EH (cell line): Measurements from ENCODE around the gene KRT14.
"Not testable (repeated sequence)": the region's sequence is repeated elsewhere in the genome, so short reads cannot be mapped to it uniquely, and the experiment has no call there.

Experiments used
- DNase-seq: peaks from one replicate; pipeline ENCODE4 v3.0.0-alpha.2; 2015; ENCODE audit warnings: low read depth

Gene KRT14

GRCh38 chr17:41578971-41579370, 7.7 kb downstream of the KRT14 start:
- no peak for DNase-seq

GRCh38 chr17:41578538-41578937, 8.2 kb downstream of the KRT14 start:
- DNase-seq = no peak

GRCh38 chr17:41576740-41577139, 10.0 kb downstream of the KRT14 start:
- not testable (repeated sequence) for DNase-seq

- DNase-seq = no peak
Observed at GRCh38 chr17:41575336-41575735, 11.4 kb downstream of the KRT14 start.

- no peak for DNase-seq
Observed at GRCh38 chr17:41571561-41572434, 14.9 kb downstream of the KRT14 start, which contains the start of gene KRT9. TSS of gene KRT9 (minus strand) at chr17:41572059. CDS start at chr17:41571992, 67 bp downstream.

GRCh38 chr17:41567317-41567716, 19.4 kb downstream of the KRT14 start:
- no peak for DNase-seq

GRCh38 chr17:41565338-41565737, 21.4 kb downstream of the KRT14 start:
- no peak for DNase-seq

GRCh38 chr17:41563607-41564170, 23.0 kb downstream of the KRT14 start:
- DNase-seq = no peak

- no peak for DNase-seq
Observed at GRCh38 chr17:41561554-41561953, 25.1 kb downstream of the KRT14 start.

- DNase-seq = peak; percentile 51
Observed at GRCh38 chr17:41559548-41559947, 27.1 kb downstream of the KRT14 start.

- no peak for DNase-seq
Observed at GRCh38 chr17:41556931-41557330, 29.8 kb downstream of the KRT14 start.

GRCh38 chr17:41556306-41556705, 30.4 kb downstream of the KRT14 start:
- no peak for DNase-seq

- DNase-seq = peak; percentile 55
Observed at GRCh38 chr17:41555105-41555887, 31.4 kb downstream of the KRT14 start.

GRCh38 chr17:41553987-41554680, 32.6 kb downstream of the KRT14 start:
- no peak for DNase-seq

GRCh38 chr17:41553176-41553575, 33.5 kb downstream of the KRT14 start:
- DNase-seq = peak; percentile 13

- DNase-seq = no peak
Observed at GRCh38 chr17:41552455-41552854, 34.2 kb downstream of the KRT14 start.

GRCh38 chr17:41551365-41551764, 35.3 kb downstream of the KRT14 start:
- peak; percentile 47 for DNase-seq

GRCh38 chr17:41549596-41550039, 37.1 kb downstream of the KRT14 start:
- DNase-seq = no peak

GRCh38 chr17:41548844-41549595, 37.7 kb downstream of the KRT14 start:
- DNase-seq = peak; percentile 90

- DNase-seq = peak; percentile 99
Observed at GRCh38 chr17:41547921-41548843, 38.5 kb downstream of the KRT14 start.
